ENCODE data around the gene KRT24.

The KRT24 gene

DNA sequence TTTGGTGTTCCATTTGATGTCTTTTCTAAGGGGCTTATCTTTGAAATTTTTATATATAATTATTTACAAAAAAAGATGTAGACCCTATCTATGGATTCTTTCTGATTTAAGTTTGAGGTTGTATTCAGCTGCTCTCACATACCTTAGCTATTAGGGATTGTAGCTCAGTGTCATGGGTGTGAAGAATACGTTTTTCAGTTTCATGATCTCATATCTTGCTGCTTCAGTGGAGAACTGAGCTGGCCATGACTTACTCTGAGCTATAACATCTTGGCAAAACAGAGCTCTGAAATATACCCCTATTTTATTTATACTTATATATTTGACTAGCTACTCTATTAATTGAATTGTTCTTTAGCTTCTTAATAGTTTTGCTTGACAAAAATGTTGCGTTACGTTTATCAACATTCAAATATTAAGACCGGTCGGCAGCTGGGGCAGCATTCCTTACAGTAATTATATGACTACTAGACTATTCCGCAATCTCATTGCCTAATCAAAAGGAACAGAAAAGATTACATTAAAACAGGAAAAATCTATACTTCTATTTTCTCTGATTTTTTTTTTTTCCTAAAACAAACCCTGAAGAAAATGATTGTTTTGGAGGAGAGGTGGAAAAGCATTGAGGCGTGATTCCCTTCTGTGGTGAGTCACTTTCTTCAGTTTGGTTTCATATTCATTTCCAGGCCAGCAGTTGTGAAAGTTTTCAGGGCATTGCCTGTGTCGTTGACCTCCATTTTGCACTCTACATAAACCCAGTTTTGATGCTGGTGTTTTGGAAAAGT is 24.1 kb upstream of the KRT24 start:
- TF ChIP-seq, protein P1, sequence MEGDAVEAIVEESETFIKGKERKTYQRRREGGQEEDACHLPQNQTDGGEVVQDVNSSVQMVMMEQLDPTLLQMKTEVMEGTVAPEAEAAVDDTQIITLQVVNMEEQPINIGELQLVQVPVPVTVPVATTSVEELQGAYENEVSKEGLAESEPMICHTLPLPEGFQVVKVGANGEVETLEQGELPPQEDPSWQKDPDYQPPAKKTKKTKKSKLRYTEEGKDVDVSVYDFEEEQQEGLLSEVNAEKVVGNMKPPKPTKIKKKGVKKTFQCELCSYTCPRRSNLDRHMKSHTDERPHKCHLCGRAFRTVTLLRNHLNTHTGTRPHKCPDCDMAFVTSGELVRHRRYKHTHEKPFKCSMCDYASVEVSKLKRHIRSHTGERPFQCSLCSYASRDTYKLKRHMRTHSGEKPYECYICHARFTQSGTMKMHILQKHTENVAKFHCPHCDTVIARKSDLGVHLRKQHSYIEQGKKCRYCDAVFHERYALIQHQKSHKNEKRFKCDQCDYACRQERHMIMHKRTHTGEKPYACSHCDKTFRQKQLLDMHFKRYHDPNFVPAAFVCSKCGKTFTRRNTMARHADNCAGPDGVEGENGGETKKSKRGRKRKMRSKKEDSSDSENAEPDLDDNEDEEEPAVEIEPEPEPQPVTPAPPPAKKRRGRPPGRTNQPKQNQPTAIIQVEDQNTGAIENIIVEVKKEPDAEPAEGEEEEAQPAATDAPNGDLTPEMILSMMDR (IDR thresholded peaks at IDR 0.05): no peak

DNA sequence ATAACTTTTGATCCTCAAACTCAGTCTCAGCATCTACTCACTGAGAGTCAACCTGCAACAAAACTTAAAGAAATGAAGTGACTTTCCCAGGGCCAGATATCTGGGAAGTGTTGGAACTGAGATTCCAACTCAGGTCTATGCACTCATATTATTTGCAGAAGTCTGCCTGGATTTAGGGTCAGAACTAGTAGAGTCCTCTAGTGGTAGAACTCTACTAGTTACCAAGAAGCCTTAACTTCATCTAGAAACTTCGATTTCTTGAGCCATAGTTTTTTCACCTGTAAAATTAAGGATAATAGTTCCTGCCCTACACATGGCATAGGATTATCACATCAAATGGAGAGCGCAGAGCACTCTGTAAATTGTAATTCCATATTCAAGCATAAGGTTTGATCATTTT is 23.4 kb upstream of the KRT24 start:
- TF ChIP-seq, protein P1 (IDR thresholded peaks at IDR 0.05): peak; percentile 50; the same call in 1 of the 2 replicates

DNA sequence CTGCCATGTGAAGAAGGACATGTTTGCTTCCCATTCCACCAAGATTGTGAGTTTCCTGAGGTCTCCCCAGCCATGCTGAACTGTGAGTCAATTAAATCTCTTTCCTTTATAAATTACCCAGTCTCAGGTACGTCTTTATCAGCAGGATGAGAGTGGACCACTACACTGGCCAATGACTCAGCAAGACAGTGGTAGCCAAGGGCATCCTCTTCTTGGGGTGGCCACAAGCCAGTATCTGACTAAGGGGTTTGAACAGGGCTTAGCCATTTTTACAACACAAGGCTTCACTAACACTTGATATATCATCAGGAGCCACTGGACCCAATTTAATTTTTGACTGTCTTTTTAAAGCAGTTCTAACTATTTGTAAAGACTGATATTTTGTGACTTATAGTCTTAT is 21.1 kb upstream of the KRT24 start:
- TF ChIP-seq, protein P1 (IDR thresholded peaks at IDR 0.05): no peak

DNA sequence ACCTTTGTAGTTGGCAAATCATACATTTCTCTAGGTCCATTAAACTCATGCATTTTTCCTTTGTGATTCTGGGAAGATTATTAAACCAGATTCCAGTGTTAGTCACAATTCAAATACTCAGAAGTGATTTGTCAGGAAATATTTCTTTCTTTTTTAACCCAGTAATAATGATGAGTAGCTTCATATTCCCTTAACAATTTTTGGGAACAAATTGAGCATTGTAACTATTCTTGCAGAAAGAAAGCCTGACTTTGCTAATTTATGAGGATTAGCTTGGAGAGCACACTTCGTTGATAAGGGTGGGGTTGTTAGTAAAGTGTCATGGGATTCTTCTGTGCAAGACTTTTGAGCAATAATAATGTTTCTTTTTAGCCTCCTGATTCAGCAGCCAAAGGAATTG is 18.7 kb upstream of the KRT24 start:
- TF ChIP-seq, protein P1 (IDR thresholded peaks at IDR 0.05): no peak

DNA sequence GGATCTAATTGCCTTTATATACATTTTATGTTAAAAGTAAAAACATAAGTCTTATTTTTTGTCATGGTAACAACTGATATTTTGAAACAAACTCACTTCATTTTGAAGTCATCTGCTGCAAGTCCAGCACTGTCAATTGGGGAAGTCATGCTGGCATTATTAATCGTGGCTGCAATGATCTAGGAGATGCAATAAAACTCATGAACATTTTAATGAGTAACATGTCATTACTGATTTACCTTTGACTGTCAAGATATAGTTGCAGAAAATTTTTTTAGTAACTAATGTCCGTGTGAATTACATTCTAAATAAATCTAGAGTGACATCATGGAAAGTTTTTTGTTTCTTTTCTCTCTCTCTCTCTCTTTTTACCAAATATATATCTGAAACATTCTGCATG is 17.3 kb upstream of the KRT24 start:
- TF ChIP-seq, protein P1 (IDR thresholded peaks at IDR 0.05): no peak

DNA sequence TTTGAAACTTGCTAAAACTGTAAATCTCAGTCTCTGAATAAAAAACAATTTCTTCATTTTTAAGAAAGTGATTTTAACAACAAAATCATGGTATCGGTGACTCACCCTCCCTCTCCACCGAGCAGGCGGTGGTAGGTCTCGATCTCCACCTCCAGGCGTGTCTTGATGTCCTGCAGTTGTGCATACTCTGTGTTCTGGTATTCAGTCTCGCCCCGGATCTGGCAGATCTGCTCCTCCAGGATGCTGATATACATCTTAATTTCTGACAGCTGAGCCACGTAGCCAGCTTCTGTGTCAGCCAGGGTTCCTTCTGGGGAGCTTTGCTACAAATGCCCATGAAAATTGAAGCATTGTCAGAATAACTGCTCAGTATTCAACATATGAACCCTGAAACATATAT is 15.4 kb upstream of the KRT24 start:
- TF ChIP-seq, protein P1 (IDR thresholded peaks at IDR 0.05): no peak

DNA sequence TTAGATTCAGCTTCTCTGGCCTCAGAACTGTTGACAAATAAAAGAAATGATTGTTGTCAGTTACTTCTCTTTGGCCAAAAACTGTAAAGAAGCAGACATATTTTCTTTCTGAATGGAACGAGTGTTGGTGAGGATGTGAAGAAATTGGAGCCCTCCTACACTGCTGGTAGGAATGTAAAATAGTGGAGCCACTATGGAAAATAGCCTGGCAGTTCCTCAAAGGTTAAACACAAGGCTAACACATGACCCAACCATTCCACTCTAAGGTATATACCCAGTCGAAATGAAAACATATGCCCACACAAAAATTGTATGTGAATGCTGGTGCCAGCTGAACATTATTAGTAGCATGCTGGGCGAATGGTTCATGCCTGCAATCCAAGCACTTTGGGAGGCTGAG is 14.2 kb upstream of the KRT24 start:
- TF ChIP-seq, protein P1 (IDR thresholded peaks at IDR 0.05): no peak

DNA sequence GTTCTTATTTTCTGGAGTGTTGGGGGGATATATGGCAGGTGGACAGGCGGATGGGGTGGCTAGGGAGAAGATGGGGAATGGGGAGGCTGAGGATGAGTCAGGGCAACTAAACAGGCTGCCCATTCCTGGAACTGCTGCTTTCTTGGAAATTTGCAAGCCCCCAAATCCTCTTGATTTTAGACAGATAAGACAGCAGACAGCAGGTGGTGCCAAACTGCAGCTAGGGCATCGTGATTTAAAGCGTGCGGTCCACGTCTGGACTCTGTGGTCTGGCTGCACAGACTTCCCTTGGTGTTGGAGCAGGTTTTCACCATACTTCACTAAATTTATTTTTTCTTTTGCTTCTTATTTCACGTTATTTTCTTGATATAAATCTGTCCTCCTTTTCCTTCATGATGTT is 10.9 kb upstream of the KRT24 start:
- TF ChIP-seq, protein P1 (IDR thresholded peaks at IDR 0.05): no peak

Measured in LNCAP (cell line).